Adipose tissue (tissue), 3 donors: ENCODE results near the gene ITGAL. TPM values are rescaled to one million over a fixed set of nuclear protein-coding genes. Genes with fewer than 3 reads are reported as not detected.

Experiments
- H3K27ac ChIP-seq: one replicate; pipeline ENCODE4 v1.5.1; 2013; ENCODE audit warnings: low read depth, low read length
- whole genome bisulfite sequencing, 3 donors: extraction: QIAGEN DNeasy Blood & Tissue Kit; methylation state at CpG; one replicate each; pipeline ENCODE4 v1.1.7; 2013; 5-methylcytosine and 5-hydroxymethylcytosine counted together
- polyA plus RNA-seq, 3 donors: library from polyadenylated mRNA; stranded (reverse); fragments of 200-250 nt; gene quantifications; one replicate each; pipeline ENCODE4 v1.2.3, GENCODE V29; 2013
- donor health status: healthy with polysubstance abuse.
- donor health status: Bipolar disorder and iron deficiency.
- donor health status: healthy.

Gene ITGAL
- polyA plus RNA-seq, 3 donors, result 1.2 to 5.3 (median 4.3) TPM

- H3K27ac ChIP-seq, result peak overlapping the region; percentile 51
- WGBS, 3 donors, result 8 to 10% (median 8%) methylated on average over 22 of the region's 22 CpGs
Observed at GRCh38 chr16:30570636-30571444, 98.3 kb downstream of the ITGAL start.

- H3K27ac ChIP-seq, result peak within 1 kb of the TSS; percentile 51
- 0 to 1% (median 0%) methylated on average over 51 to 67 of the region's 67 CpGs for WGBS, 3 donors
Observed at GRCh38 chr16:30571445-30572322, 99.1 kb downstream of the ITGAL start, which contains the start of gene ZNF688. ZNF688 (minus strand) TSS chr16:30571714; CDS start chr16:30571629, 85 bp downstream.

Other genes with a start within 250 kb of the ITGAL start
- gene NPIPB13, start 224.3 kb upstream of the ITGAL start, polyA plus RNA-seq, result 1 to 10 TPM; 2.7 to 5.5 (median 3.0) TPM
- gene CD2BP2, start 117.4 kb upstream of the ITGAL start, polyA plus RNA-seq, result 10 to 100 TPM; 27.0 to 41.5 (median 37.5) TPM
- 10 to 100 TPM; 12.4 to 28.2 (median 27.6) TPM for gene TBC1D10B, start 102.2 kb upstream of the ITGAL start, polyA plus RNA-seq
- 1 to 10 TPM in 1 of 3 donors, under 1 TPM in 1, not detected in 1; 0.98 to 1.3 TPM for gene MYL11, start 97.9 kb upstream of the ITGAL start, polyA plus RNA-seq
- 1 to 10 TPM; 1.8 to 3.9 (median 3.6) TPM for gene SEPTIN1, start 90.2 kb upstream of the ITGAL start, polyA plus RNA-seq
- 1 to 10 TPM; 2.4 to 3.9 (median 3.2) TPM for gene ZNF48, start 77.3 kb upstream of the ITGAL start, polyA plus RNA-seq
- gene ZNF771, start 65.1 kb upstream of the ITGAL start, polyA plus RNA-seq, result 1 to 10 TPM; 4.2 to 6.4 (median 4.9) TPM
- gene DCTPP1, start 42.7 kb upstream of the ITGAL start, polyA plus RNA-seq, result 10 to 100 TPM; 27.5 to 29.8 (median 29.2) TPM
- 10 to 100 TPM; 25.0 to 45.0 (median 38.6) TPM for gene SEPHS2, start 26.9 kb upstream of the ITGAL start, polyA plus RNA-seq
- 10 to 100 TPM; 17.8 to 33.9 (median 22.3) TPM for gene ZNF768, start 53.8 kb downstream of the ITGAL start, polyA plus RNA-seq
- 1 to 10 TPM; 3.8 to 6.1 (median 5.3) TPM for gene ZNF747, start 62.1 kb downstream of the ITGAL start, polyA plus RNA-seq
- gene ZNF764, start 85.6 kb downstream of the ITGAL start, polyA plus RNA-seq, result 1 to 10 TPM; 3.0 to 4.8 (median 3.8) TPM
- gene ZNF688, start 99.0 kb downstream of the ITGAL start, polyA plus RNA-seq, result 10 to 100 TPM in 1 of 3 donors, 1 to 10 TPM in 2; 8.7 to 21.9 (median 9.7) TPM
- 1 to 10 TPM; 3.8 to 5.7 (median 4.4) TPM for gene ZNF785, start 113.0 kb downstream of the ITGAL start, polyA plus RNA-seq
- 1 to 10 TPM; 3.7 to 4.2 (median 4.2) TPM for gene ZNF689, start 137.6 kb downstream of the ITGAL start, polyA plus RNA-seq
- gene PRR14, start 178.2 kb downstream of the ITGAL start, polyA plus RNA-seq, result 10 to 100 TPM; 27.8 to 54.7 (median 30.6) TPM
- gene FBRS, start 185.7 kb downstream of the ITGAL start, polyA plus RNA-seq, result 10 to 100 TPM; 17.0 to 32.2 (median 32.1) TPM
- gene SRCAP, start 226.4 kb downstream of the ITGAL start, polyA plus RNA-seq, result 10 to 100 TPM in 2 of 3 donors, 1 to 10 TPM in 1; 7.3 to 16.8 (median 16.5) TPM